HepG2 (cell line): ENCODE measurements around the gene PIEZO1. TPM values are rescaled to one million over a fixed set of nuclear protein-coding genes. Genes with fewer than 3 reads are reported as not detected.

ENCODE experiments used
- ATAC-seq: fragments of 200-7000 bp; cut with Tn5 transposase; 3 replicates; pipeline ENCODE4 v1.9.1; 2020; ENCODE audit warnings: mild to moderate bottlenecking, moderate library complexity
- BruUV-seq: library from RNA; stranded (reverse); fragments of 400-500 nt; replicated peaks from 2 replicates; lab custom pipeline; 2021; lab: Mats Ljungman, UMichigan
- CTCF ChIA-PET: fragments of 300-600 bp; formaldehyde crosslinking; extraction: SDS; loops from one replicate; lab custom pipeline; 2021; ENCODE audit warnings: low total read pairs, inconsistent platforms, low intra/inter-chr PET ratio; lab: Yijun Ruan, JAX
- POLR2A ChIA-PET: fragments of 350-600 bp; sonication (Branson Sonifier 250); formaldehyde crosslinking; loops from one replicate; lab custom pipeline; 2020; ENCODE audit warnings: antibody characterized with exemption, inconsistent platforms; lab: Yijun Ruan, JAX
- DNase-seq: peaks from one replicate; pipeline ENCODE4 v3.0.0-alpha.2; 2015; ENCODE audit warnings: low spot score
- FAIRE-seq: peaks from 3 replicates; lab custom pipeline; 2011; peaks lifted over from hg19 to GRCh38; lab: Jason Lieb, UNC
- H2AFZ ChIP-seq: one replicate; pipeline ENCODE4 v1.6.1; 2011; ENCODE audit warnings: low read length, inconsistent platforms
- H3K27ac ChIP-seq: fragments of 300-600 bp; 3 replicates; pipeline ENCODE4 v1.8.0; 2011; ENCODE audit warnings: mixed run types, mild to moderate bottlenecking, mixed read lengths, low read length, inconsistent platforms; ENCODE audit not compliant: insufficient read depth; ENCODE audit errors: extremely low read length
- H3K27me3 ChIP-seq, 2 experiments: fragments of 200-600 bp in 1 of 2; 2 replicates in 1 of 2; 3 replicates in 1 of 2; pipeline versions ENCODE4 v1.6.0 to v1.8.0; 2011; ENCODE audit warnings: low read length in 2 of 2, mild to moderate bottlenecking in 2 of 2, moderate library complexity in 2 of 2, inconsistent platforms in 1 of 2; ENCODE audit not compliant: insufficient read depth in 2 of 2, control insufficient read depth in 1 of 2
- H3K36me3 ChIP-seq, 2 experiments: fragments of 200-600 bp in 1 of 2; replicated peaks in 1 of 2; 2 replicates in 1 of 2; 3 replicates in 1 of 2; pipeline versions ENCODE4 v1.5.1 to v1.8.0; 2011; ENCODE audit warnings: low read length in 2 of 2, inconsistent platforms in 1 of 2; ENCODE audit not compliant: insufficient read depth in 2 of 2, control insufficient read depth in 1 of 2
- H3K4me1 ChIP-seq: 2 replicates; pipeline ENCODE4 v1.5.1; 2012; ENCODE audit warnings: low read length, inconsistent platforms; ENCODE audit not compliant: insufficient read depth
- H3K4me2 ChIP-seq: 2 replicates; pipeline ENCODE4 v1.6.0; 2011; ENCODE audit warnings: low read depth, low read length, inconsistent platforms
- H3K4me3 ChIP-seq, 3 experiments: fragments of 200-600 bp in 1 of 3; sonication (generic), shearing (Covaris generic) in 1 of 3; replicated peaks in 1 of 3; 2 replicates each; pipeline ENCODE4 v1.5.1; 2011 to 2016; ENCODE audit warnings: low read length in 3 of 3, inconsistent platforms in 2 of 3, low read depth in 2 of 3, mild to moderate bottlenecking in 2 of 3, control low read depth in 1 of 3, mixed read lengths in 1 of 3; ENCODE audit not compliant: insufficient read depth in 1 of 3
- H3K79me2 ChIP-seq: one replicate; pipeline ENCODE4 v1.6.1; 2011; ENCODE audit warnings: low read length, inconsistent platforms; ENCODE audit not compliant: insufficient read depth
- H3K9ac ChIP-seq: 2 replicates; pipeline ENCODE4 v1.6.0; 2011; ENCODE audit warnings: mild to moderate bottlenecking, low read depth, low read length, inconsistent platforms; ENCODE audit not compliant: insufficient read depth
- H3K9me3 ChIP-seq: 2 replicates; pipeline ENCODE4 v1.5.1; 2012; ENCODE audit warnings: mild to moderate bottlenecking, low read length
- H4K20me1 ChIP-seq: 2 replicates; pipeline ENCODE4 v1.6.0; 2011; ENCODE audit warnings: inconsistent platforms, mild to moderate bottlenecking, low read length, moderate library complexity; ENCODE audit not compliant: insufficient read depth
- KAT7 ChIP-seq: IDR thresholded peaks from 2 replicates; pipeline ENCODE4 v1.6.1; 2018; ENCODE audit warnings: borderline replicate concordance, missing compliant biosample characterization
- NFYC ChIP-seq: IDR thresholded peaks from 2 replicates; pipeline ENCODE4 v1.6.1; 2016; ENCODE audit warnings: missing genetic modification reagents, missing compliant biosample characterization
- NR2F2 ChIP-seq: IDR thresholded peaks from 2 replicates; pipeline ENCODE4 v1.6.1; 2012; ENCODE audit warnings: low read depth, inconsistent platforms, borderline replicate concordance
- PCBP2 ChIP-seq: fragments of 200-400 bp; formaldehyde crosslinking; optimal IDR thresholded peaks from 2 replicates; pipeline ENCODE3; 2018; ENCODE audit warnings: low read length, low read depth; ENCODE audit not compliant: poor library complexity, severe bottlenecking
- POLR2A ChIP-seq, 2 experiments: IDR thresholded peaks; 2 replicates each; pipeline ENCODE4 v1.6.1; 2011; ENCODE audit warnings: low read depth in 2 of 2, low read length in 2 of 2, mild to moderate bottlenecking in 1 of 2, moderate library complexity in 1 of 2; ENCODE audit not compliant: insufficient read depth in 1 of 2
- RBM22 ChIP-seq: fragments of 200-400 bp; formaldehyde crosslinking; optimal IDR thresholded peaks from 2 replicates; pipeline ENCODE3; 2017; ENCODE audit warnings: mild to moderate bottlenecking, low read length, moderate library complexity
- SRF ChIP-seq: IDR thresholded peaks from 2 replicates; pipeline ENCODE4 v1.6.1; 2011; ENCODE audit warnings: mild to moderate bottlenecking, low read depth, low read length, moderate library complexity
- ZFX ChIP-seq: sonication (generic); formaldehyde crosslinking; IDR thresholded peaks from 2 replicates; pipeline ENCODE4 v1.4.0; 2020; ENCODE audit warnings: mild to moderate bottlenecking, low read depth, missing genetic modification reagents, moderate library complexity
- ZKSCAN5 ChIP-seq: sonication (generic); formaldehyde crosslinking; IDR thresholded peaks from 2 replicates; pipeline ENCODE4 v1.5.1; 2020; ENCODE audit warnings: mild to moderate bottlenecking, missing genetic modification reagents
- ZNF263 ChIP-seq: sonication (generic); formaldehyde crosslinking; IDR thresholded peaks from 2 replicates; pipeline ENCODE4 v1.4.0; 2020; ENCODE audit warnings: missing genetic modification reagents
- ZNF329 ChIP-seq: sonication (generic); formaldehyde crosslinking; IDR thresholded peaks from 2 replicates; pipeline ENCODE4 v1.9.0; 2021; ENCODE audit warnings: low read depth, mild to moderate bottlenecking, missing genetic modification reagents
- ZNF343 ChIP-seq: sonication (generic); formaldehyde crosslinking; IDR thresholded peaks from 2 replicates; pipeline ENCODE4 v1.4.0; 2020; ENCODE audit warnings: mild to moderate bottlenecking, missing genetic modification reagents
- ZNF354B ChIP-seq: sonication (generic); formaldehyde crosslinking; IDR thresholded peaks from 2 replicates; pipeline ENCODE4 v1.8.0; 2022; ENCODE audit warnings: mild to moderate bottlenecking, missing genetic modification reagents
- ZNF451 ChIP-seq: sonication (generic); formaldehyde crosslinking; IDR thresholded peaks from 2 replicates; pipeline ENCODE4 v1.5.0; 2020; ENCODE audit warnings: mild to moderate bottlenecking, missing genetic modification reagents
- ZNF549 ChIP-seq: sonication (generic); formaldehyde crosslinking; IDR thresholded peaks from 2 replicates; pipeline ENCODE4 v1.5.0; 2020; ENCODE audit warnings: missing genetic modification reagents
- ZNF552 ChIP-seq: sonication (generic); formaldehyde crosslinking; IDR thresholded peaks from 2 replicates; pipeline ENCODE4 v1.9.0; 2022; ENCODE audit warnings: missing genetic modification reagents, mild to moderate bottlenecking, borderline replicate concordance
- ZNF772 ChIP-seq: sonication (generic); formaldehyde crosslinking; IDR thresholded peaks from 2 replicates; pipeline ENCODE4 v1.5.0; 2020; ENCODE audit warnings: mild to moderate bottlenecking, missing genetic modification reagents
- WGBS: methylation state at CpG from one replicate; pipeline ENCODE4 v1.1.6; 2017; ENCODE audit warnings: low lambda C conversion rate; 5-methylcytosine and 5-hydroxymethylcytosine counted together
- in situ Hi-C: cut with HindIII; loops from 2 replicates; pipeline ENCODE4 v1.10.0; 2017; ENCODE audit warnings: low pct_unique_long_range_greater_than_20kb; ENCODE audit not compliant: extremely low pct_ligation_motif_present
- intact Hi-C: fragments of 100-400 bp; cut with micrococcal nuclease; formaldehyde crosslinking; loops from one replicate; pipeline ENCODE4 v1.10.0; 2022; ENCODE audit not compliant: unreplicated experiment
- polyA plus RNA-seq, 8 experiments: library from polyadenylated mRNA; depleted of rRNA in 3 of 8; stranded (reverse) in 7 of 8; unstranded in 1 of 8; fragments of >200 nt; fragmentation: Illumina TruSeq in 4 of 8; extraction: Trizol in 4 of 8; gene quantifications; 2 replicates each; pipeline versions ENCODE4 v1.2.1 to v1.2.3, GENCODE V29; 2011 to 2016; ENCODE audit warnings: low read depth in 4 of 8, missing spikeins in 1 of 8, mixed read lengths in 1 of 8; ENCODE audit not compliant: insufficient read depth in 1 of 8
- total RNA-seq, 5 experiments: library from RNA; depleted of rRNA; stranded (reverse); fragments of >200 nt; fragmentation: Illumina TruSeq; extraction: Trizol; gene quantifications; 2 replicates each; pipeline ENCODE4 v1.2.3, GENCODE V29; 2016; ENCODE audit warnings: low read depth in 1 of 5
- TF ChIP-seq, protein P1 (sequence below): sonication (generic); formaldehyde crosslinking; IDR thresholded peaks from 2 replicates; pipeline ENCODE4 v1.4.0; 2020; ENCODE audit warnings: missing genetic modification reagents
- TF ChIP-seq, protein P2 (sequence below): sonication (generic); formaldehyde crosslinking; IDR thresholded peaks from 2 replicates; pipeline ENCODE4 v1.8.0; 2022; ENCODE audit warnings: missing genetic modification reagents, mild to moderate bottlenecking, inconsistent platforms, borderline replicate concordance

PIEZO1 gene
- total and polyA plus RNA-seq, 2 of the 13 experiments (the other 11 are each of a cell fraction or from before 2014, with no cell fraction given), result 67.9 to 85.0 TPM

DNA sequence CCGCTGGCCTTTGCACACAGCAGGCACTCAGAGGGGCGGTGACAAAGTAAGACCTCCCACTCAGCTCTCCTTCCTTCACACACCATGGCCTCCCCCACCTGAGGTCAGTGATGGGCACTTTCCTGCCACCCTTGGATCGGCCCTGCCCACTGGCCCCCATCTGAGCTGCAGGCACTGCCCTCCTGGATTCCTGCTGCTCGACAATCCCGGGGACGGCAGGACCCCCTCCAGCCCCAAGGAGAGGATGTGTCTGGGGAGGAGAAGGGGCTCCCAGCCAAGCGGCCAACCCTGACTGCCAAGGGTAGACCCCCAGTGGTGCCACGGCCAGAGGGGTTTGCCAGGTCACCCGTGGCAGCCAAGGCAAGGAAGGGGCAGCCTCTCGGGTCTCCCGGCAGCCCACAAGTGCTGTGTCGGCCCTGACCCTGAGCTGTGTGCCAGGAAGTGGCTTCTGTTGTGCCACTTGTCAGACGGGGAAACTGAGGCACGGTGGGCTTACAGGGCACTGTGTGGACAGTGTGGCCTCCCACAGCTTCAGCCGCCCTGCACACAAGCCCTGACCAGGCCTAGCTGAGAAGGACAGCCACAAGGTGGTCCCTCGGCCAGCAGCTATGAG, 22.7 kb downstream of the PIEZO1 start (continued):
- no peak for TF ChIP-seq ZKSCAN5 (CRISPR knock-in tag)
- no peak for TF ChIP-seq ZNF343 (CRISPR knock-in tag)
- no peak for TF ChIP-seq ZNF552 (CRISPR knock-in tag)
- TF ChIP-seq NFYC (CRISPR knock-in tag), result no peak
- no peak for TF ChIP-seq POLR2A (IDR thresholded peaks at IDR 0.05; ENCODE audit: insufficient read depth in 1 of 2, low read depth in 2 of 2, low read length in 2 of 2)
- no peak for TF ChIP-seq ZNF354B (CRISPR knock-in tag)
- 0 out of 2 replicates have a peak, but pooled peaks have one; percentile 34 for TF ChIP-seq ZNF451
- TF ChIP-seq ZNF772 (CRISPR knock-in tag), result no peak
- TF ChIP-seq NR2F2, result no peak
- TF ChIP-seq KAT7, result no peak
- TF ChIP-seq SRF, result no peak

DNA sequence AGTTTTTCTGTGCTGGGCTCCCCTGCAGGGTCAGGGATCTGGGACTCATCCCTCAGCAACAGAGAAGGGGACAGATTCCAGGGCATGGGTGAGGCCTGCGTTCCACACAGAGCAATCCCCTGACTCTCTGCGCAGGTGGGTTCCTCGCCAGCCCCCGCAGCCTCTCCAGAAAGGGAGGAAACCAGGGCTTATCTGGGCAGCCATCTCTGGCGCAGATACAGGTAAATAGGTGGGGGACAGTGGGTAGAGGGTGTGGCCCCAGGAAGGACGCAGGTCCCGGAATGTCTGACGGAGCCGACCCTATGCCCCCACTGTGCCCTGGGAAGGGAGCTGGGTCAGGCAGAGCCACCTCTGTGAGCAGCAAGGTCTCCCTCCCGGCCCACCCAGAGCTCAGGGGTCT, 23.2 kb downstream of the PIEZO1 start:
- Histone ChIP-seq H3K4me2 (no peak overlapping the region), H3K79me2 (peaks cover 20% of the 10 kb centered on the region), H4K20me1 (peaks cover 28% of the 10 kb centered on the region), H3K27me3 (no peaks in the 10 kb centered on the region), H3K4me1 (peaks cover 69% of the 10 kb centered on the region), H3K4me3 (no peak overlapping the region), H3K36me3 (peaks cover 0 to 2% of the 10 kb centered on the region in 2 experiments; a peak in 2 of 5 replicates), H3K9ac (no peak overlapping the region), H3K27ac (no peak overlapping the region), H2AFZ (no peak overlapping the region), H3K9me3 (no peaks in the 10 kb centered on the region)
- POLR2A ChIA-PET, result no interaction called here
- intact Hi-C loops, result no loop called here
- ATAC-seq, result no peak
- 90% methylated on average over 10 of the region's 10 CpGs for WGBS
- CTCF ChIA-PET, result no interaction called here
- BruUV-seq, result no TSS peak
- no peak for FAIRE-seq
- no peak for TF ChIP-seq ZNF329 (CRISPR knock-in tag)
- TF ChIP-seq ZFX, result no peak
- 0 out of 2 replicates have a peak, but pooled peaks have one; percentile 17 for TF ChIP-seq ZNF263 (CRISPR knock-in tag)
- TF ChIP-seq, protein P1, sequence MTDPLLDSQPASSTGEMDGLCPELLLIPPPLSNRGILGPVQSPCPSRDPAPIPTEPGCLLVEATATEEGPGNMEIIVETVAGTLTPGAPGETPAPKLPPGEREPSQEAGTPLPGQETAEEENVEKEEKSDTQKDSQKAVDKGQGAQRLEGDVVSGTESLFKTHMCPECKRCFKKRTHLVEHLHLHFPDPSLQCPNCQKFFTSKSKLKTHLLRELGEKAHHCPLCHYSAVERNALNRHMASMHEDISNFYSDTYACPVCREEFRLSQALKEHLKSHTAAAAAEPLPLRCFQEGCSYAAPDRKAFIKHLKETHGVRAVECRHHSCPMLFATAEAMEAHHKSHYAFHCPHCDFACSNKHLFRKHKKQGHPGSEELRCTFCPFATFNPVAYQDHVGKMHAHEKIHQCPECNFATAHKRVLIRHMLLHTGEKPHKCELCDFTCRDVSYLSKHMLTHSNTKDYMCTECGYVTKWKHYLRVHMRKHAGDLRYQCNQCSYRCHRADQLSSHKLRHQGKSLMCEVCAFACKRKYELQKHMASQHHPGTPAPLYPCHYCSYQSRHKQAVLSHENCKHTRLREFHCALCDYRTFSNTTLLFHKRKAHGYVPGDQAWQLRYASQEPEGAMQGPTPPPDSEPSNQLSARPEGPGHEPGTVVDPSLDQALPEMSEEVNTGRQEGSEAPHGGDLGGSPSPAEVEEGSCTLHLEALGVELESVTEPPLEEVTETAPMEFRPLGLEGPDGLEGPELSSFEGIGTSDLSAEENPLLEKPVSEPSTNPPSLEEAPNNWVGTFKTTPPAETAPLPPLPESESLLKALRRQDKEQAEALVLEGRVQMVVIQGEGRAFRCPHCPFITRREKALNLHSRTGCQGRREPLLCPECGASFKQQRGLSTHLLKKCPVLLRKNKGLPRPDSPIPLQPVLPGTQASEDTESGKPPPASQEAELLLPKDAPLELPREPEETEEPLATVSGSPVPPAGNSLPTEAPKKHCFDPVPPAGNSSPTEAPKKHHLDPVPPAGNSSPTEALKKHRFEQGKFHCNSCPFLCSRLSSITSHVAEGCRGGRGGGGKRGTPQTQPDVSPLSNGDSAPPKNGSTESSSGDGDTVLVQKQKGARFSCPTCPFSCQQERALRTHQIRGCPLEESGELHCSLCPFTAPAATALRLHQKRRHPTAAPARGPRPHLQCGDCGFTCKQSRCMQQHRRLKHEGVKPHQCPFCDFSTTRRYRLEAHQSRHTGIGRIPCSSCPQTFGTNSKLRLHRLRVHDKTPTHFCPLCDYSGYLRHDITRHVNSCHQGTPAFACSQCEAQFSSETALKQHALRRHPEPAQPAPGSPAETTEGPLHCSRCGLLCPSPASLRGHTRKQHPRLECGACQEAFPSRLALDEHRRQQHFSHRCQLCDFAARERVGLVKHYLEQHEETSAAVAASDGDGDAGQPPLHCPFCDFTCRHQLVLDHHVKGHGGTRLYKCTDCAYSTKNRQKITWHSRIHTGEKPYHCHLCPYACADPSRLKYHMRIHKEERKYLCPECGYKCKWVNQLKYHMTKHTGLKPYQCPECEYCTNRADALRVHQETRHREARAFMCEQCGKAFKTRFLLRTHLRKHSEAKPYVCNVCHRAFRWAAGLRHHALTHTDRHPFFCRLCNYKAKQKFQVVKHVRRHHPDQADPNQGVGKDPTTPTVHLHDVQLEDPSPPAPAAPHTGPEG (CRISPR knock-in tag), result no peak
- TF ChIP-seq ZNF549 (CRISPR knock-in tag), result no peak
- TF ChIP-seq RBM22, result peak; percentile 33
- TF ChIP-seq, protein P2, sequence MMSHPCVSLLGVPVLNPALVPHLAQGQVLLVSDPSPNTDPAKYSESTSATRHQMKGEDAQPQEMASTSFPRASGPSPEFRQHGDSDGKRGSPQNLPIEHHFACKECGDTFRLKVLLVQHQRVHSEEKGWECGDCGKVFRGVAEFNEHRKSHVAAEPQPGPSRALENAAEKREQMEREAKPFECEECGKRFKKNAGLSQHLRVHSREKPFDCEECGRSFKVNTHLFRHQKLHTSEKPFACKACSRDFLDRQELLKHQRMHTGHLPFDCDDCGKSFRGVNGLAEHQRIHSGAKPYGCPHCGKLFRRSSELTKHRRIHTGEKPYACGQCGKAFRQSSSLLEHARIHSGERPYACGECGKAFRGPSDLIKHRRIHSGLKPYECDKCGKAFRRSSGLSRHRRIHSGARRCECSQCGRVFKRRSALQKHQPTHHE (CRISPR knock-in tag), result no peak
- TF ChIP-seq PCBP2, result no peak
- no peak for DNase-seq
- in situ Hi-C loops, result no loop called here
